Activated T-cell treated with anti-CD3 and anti-CD28 coated beads, Interleukin-2, amount 50 U/mL, for 24 hours (primary cell): Measurements from ENCODE around the gene SERPINC1.
"Not testable (repeated sequence)": the region's sequence is repeated elsewhere in the genome, so short reads cannot be mapped to it uniquely, and the experiment has no call there.

Experiments
- DNase-seq: peaks from one replicate; pipeline ENCODE4 v3.0.0-alpha.2; 2020
- H3K27ac Mint-ChIP-seq: 2 replicates; pipeline ENCODE4 v1.8.0; 2020; ENCODE audit warnings: mild to moderate bottlenecking, mixed read lengths
- H3K27me3 Mint-ChIP-seq: 2 replicates; pipeline ENCODE4 v1.8.0; 2020; ENCODE audit warnings: mixed read lengths
- H3K36me3 Mint-ChIP-seq: 2 replicates; pipeline ENCODE4 v1.8.0; 2020; ENCODE audit warnings: low read depth, mixed read lengths
- H3K4me1 Mint-ChIP-seq: 2 replicates; pipeline ENCODE4 v1.8.0; 2020; ENCODE audit warnings: low read depth, mixed read lengths
- H3K4me3 Mint-ChIP-seq: 2 replicates; pipeline ENCODE4 v1.8.0; 2020; ENCODE audit warnings: mild to moderate bottlenecking, moderate library complexity, mixed read lengths
- H3K9me3 Mint-ChIP-seq: 2 replicates; pipeline ENCODE4 v1.8.0; 2020; ENCODE audit warnings: mixed read lengths

The SERPINC1 gene

DNA sequence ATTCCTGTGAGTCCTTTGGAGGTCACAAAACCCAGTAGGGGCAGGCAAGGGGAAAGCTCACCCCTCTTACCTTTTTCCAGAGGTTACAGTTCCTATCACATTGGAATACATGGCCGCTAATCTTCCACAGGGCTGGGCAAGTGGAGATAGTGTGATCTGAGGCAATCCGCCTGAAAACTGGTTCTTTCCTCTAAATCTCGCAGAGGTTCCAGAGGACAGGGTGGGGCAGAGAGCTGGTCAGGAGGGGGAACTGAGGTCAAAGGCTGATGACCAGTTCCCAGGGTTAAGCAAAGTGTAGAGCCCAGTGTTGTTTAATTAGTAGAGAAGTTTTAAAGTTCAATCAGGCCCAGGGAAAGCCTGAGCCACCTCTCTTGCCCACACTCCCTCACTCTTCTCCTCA lies at the start of gene SERPINC1:
Gene SERPINC1 (minus strand): TSS at position 179 of the 400 bp plus-strand sequence. CDS start 68 bp downstream, at position 111.
- Mint-ChIP-seq H3K4me3 (no peak within 1 kb of the TSS), H3K36me3 (no peaks in the 10 kb centered on the region), H3K27ac (no peak within 1 kb of the TSS), H3K4me1 (no peaks in the 10 kb centered on the region), H3K27me3 (no peaks in the 10 kb centered on the region), H3K9me3 (no peaks in the 10 kb centered on the region)
- DNase-seq: no peak

DNA sequence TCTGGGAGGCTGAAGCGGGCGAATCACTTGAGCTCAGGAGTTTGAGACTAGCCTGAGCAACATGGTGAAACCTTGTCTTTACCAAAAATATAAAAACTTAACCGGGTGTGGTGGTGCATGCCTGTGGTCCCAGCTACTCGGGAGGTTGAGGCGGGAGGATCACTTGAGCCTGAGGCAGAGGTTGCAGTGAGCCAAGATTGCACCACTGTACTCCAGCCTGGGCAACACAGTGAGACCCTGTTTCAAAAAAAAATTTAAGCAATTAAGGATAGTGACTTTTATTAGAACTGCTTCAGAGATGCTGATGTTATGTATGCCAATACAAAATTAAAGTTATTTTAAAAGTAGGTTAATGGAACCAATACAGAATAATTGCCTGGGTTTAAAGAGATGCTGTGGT lies 48.8 kb upstream of the SERPINC1 start:
- not testable (repeated sequence) for H3K27ac Mint-ChIP-seq, H3K9me3 Mint-ChIP-seq, H3K4me3 Mint-ChIP-seq, H3K4me1 Mint-ChIP-seq, H3K27me3 Mint-ChIP-seq, DNase-seq
- H3K36me3 Mint-ChIP-seq: peaks cover 80% of the 10 kb centered on the region

DNA sequence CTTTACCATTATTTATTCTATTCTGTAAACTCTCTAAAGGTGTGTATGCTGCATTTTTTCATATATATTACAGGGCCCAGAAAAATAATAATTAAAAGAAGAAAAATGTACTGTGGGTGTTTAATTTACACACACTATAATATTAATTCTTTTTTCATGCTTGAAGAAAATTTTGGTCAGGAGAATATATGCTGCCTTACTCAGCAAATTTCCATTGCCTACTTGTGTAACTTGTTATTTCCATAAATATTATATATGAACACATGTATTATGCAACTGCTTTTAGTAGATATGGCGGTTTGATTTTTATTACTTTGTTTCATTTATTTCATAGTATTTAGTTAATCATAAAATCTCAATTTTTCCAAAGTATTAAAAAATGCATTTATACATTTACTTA lies 46.4 kb upstream of the SERPINC1 start:
- Mint-ChIP-seq H3K27me3 (no peaks in the 10 kb centered on the region), H3K4me1 (no peaks in the 10 kb centered on the region), H3K36me3 (peaks cover 86% of the 10 kb centered on the region), H3K9me3 (no peaks in the 10 kb centered on the region), H3K27ac (no peak overlapping the region), H3K4me3 (no peak overlapping the region)
- no peak for DNase-seq

DNA sequence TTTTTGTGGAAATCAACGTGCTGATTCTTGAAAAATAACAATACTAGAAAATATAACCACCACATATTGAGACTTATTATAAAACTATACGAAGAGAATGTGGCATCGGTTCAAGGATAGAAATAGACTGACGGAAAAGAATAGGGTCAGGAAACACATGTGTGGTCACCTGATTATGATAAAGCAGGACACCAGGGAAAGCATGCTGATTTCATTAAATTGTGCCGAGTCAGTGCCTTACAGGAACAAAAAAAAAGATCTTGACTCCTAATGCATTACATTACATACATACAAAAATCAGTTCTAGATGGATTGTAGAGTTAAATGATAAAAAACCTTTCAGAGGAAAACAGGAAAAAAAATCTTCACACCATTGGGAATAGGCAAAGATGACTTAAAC lies 43.5 kb upstream of the SERPINC1 start:
- no peak for DNase-seq
- Mint-ChIP-seq H3K4me3 (no peak overlapping the region), H3K27me3 (no peaks in the 10 kb centered on the region), H3K36me3 (peaks cover 79% of the 10 kb centered on the region), H3K4me1 (no peaks in the 10 kb centered on the region), H3K27ac (peak overlapping the region; percentile 69), H3K9me3 (no peaks in the 10 kb centered on the region)

DNA sequence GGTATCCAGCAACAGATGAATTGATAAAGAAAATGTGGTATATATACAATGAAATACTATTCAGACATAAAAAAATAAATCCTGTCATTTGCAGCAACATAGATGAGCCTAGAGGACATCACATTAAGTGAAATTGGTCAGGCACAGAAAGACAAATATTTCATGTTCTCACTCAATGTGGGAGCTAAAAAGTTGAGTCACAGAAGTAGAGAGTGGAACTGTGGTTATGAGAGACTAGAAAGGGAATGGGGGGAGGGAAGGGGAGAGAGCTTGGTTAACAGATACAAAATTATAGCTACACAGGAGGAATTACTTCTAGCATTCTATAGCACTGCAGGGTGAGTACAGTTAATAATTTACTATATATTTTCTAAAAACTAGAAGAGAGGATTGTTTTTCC lies 37.1 kb upstream of the SERPINC1 start:
- peaks cover 74% of the 10 kb centered on the region for H3K36me3 Mint-ChIP-seq
- H3K27me3 Mint-ChIP-seq: no peaks in the 10 kb centered on the region
- H3K9me3 Mint-ChIP-seq: no peaks in the 10 kb centered on the region
- DNase-seq: no peak
- H3K27ac Mint-ChIP-seq: peak overlapping the region; percentile 20
- H3K4me3 Mint-ChIP-seq: no peak overlapping the region
- H3K4me1 Mint-ChIP-seq: peaks cover 21% of the 10 kb centered on the region

DNA sequence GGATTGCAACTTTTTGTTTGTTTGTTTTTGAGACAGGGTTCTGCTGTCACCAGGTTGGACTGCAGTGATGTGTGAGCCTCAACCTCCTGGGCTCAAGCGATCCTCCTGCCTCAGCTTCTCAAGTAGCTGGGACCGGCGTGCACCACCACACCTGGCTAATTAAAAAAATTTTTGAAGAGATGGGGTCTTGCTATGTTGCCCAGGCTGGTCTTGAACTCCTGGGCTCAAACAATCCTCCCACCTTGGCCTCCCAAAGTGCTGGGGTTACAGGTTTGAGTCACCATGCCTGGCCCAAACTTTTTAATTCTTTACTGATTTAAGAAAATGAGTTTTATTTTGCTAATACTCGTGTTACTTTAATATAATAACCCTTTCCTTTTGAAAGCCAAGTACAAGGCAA lies 31.5 kb upstream of the SERPINC1 start:
- H3K4me1 Mint-ChIP-seq: peaks cover 16% of the 10 kb centered on the region
- no peaks in the 10 kb centered on the region for H3K9me3 Mint-ChIP-seq
- H3K27me3 Mint-ChIP-seq: no peaks in the 10 kb centered on the region
- H3K4me3 Mint-ChIP-seq: no peak overlapping the region
- peak overlapping the region; percentile 50 for H3K27ac Mint-ChIP-seq
- no peak for DNase-seq
- peaks cover 82% of the 10 kb centered on the region for H3K36me3 Mint-ChIP-seq

DNA sequence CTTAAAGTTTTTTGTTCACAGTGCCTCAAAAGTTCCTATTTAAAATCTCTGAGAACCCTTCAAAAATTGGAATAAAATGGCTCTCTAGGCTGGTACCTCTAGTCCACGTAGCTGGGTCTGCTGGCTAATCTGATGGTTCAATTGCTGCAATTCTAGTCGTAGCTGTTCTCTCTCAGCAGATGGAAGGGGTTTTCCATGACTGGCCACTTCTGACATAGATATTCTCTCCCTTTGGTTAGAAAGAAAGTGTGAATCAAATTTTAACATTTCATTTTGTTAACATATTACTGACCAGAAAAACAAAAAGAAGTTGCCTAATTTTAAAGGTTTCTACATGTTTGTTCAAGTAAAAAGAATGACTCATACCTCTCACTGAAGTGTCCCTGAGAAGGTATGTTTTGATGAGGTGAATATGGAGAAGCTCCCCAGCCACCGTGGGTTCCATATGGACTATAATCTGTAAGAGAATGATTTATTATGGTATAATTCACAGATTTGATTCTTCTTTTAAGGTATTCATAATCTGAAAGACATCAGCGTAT lies 29.3 kb upstream of the SERPINC1 start:
- Mint-ChIP-seq H3K36me3 (peaks cover 83% of the 10 kb centered on the region), H3K4me3 (no peak overlapping the region), H3K27ac (peak overlapping the region; percentile 51), H3K9me3 (no peaks in the 10 kb centered on the region), H3K27me3 (no peaks in the 10 kb centered on the region), H3K4me1 (peaks cover 3% of the 10 kb centered on the region)
- DNase-seq: no peak

DNA sequence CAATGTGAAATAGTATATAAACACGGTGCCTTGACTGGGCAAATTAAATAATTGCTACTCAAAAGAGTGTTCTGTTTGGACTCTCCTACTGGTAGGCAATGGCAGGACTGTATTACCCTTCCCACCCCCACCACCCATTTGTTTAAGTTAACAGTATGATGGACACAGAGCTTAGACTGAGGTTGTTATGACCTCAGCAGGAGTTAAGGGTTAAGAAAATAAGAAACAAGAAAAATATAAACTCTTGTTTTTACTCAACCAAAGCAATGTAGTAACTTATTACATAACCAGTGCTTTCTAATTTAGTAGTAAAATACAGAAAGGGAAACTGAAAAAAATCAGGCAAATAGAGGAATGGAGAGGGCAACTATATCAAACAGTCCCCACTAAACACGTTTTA lies 19.9 kb upstream of the SERPINC1 start:
- no peak overlapping the region for H3K4me3 Mint-ChIP-seq
- no peaks in the 10 kb centered on the region for H3K27me3 Mint-ChIP-seq
- H3K4me1 Mint-ChIP-seq: peaks cover 10% of the 10 kb centered on the region
- DNase-seq: no peak
- H3K9me3 Mint-ChIP-seq: no peaks in the 10 kb centered on the region
- H3K36me3 Mint-ChIP-seq: peaks cover 75% of the 10 kb centered on the region
- no peak overlapping the region for H3K27ac Mint-ChIP-seq

DNA sequence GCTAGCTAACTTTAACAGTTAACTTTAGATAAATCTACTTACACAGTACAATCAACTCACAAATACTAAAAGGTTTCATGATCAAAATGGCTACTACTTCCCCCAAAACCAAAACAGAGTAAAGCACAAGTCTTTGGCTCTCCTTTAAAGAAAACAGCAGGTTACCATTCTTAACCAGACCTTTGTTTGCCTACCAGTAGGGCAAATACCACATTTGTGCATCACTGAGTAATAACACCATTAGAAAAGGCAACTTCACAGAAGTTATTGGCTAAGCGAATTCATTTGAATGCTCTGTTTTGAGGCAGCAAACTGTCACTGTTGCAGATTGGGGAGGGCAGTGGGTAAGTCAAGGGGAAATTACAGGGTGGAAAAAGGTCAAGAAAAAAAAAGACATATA lies 17.3 kb upstream of the SERPINC1 start:
- H3K9me3 Mint-ChIP-seq: no peaks in the 10 kb centered on the region
- DNase-seq: no peak
- H3K27ac Mint-ChIP-seq: peak overlapping the region; percentile 36
- peaks cover 10% of the 10 kb centered on the region for H3K4me1 Mint-ChIP-seq
- peaks cover 72% of the 10 kb centered on the region for H3K36me3 Mint-ChIP-seq
- H3K4me3 Mint-ChIP-seq: no peak overlapping the region
- H3K27me3 Mint-ChIP-seq: no peaks in the 10 kb centered on the region

DNA sequence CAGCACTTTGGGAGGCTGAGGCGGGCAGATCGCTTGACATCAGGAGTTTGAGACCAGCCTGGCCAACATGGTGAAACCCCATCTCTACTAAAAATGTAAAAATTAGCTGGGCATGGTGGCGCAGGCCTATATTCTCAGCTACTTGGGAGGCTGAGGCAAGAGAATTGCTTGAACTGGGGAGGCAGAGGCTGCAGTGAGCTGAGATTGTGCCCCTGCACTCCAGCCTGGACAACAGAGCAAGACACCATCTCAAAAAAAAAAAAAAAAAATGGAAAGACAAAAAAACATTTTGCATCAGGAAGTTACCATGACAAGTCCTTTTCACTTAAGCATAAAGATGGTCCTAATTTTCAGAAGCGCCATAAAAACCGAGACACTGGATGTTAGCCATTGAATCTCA lies 13.4 kb upstream of the SERPINC1 start:
- not testable (repeated sequence) for H3K27me3 Mint-ChIP-seq, DNase-seq, H3K4me1 Mint-ChIP-seq, H3K9me3 Mint-ChIP-seq, H3K4me3 Mint-ChIP-seq, H3K27ac Mint-ChIP-seq
- peaks cover 40% of the 10 kb centered on the region for H3K36me3 Mint-ChIP-seq

DNA sequence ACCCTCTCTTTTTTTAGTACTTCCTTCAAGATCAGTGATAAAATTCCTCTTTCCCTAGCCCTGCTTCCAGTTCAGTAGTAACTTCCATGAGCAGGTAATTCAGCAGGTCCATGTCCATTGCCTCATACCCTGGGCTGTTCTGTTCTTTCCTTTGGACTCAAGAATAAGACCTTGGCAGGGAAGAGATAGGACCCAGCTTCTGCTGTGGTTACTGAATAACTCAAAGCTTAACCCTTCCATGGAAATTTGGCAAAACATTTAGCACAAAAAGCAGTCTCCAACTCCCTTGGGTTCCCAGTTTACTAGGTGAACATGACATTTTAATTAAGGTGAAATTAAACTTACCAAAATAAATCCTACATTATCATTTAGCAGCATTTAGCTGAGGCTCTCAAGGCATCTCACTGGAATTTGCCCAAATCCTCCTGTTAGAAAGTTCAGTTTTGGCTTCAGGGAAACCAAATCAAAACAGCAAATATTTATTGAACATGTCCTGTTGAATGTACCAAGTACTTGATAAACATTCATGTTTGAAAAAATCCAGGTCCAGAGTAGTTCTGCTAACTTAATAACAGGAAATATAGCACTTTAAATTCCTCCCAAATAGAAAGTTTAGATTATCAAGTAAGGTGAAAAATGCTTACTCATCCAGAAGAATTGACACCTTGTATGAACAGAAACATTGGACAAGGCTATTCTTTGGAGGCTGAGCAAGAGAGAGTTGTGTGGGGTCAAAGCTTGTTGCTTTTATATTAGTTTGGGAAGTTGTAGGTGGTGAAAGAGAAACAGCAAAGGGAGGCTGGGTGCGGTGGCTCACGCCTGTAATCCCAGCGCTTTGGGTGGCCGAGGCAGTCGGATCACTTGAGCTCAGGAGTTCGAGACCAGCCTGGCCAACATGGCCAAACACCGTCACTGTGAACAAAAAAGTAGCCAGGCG lies 8.4 kb upstream of the SERPINC1 start:
- H3K27me3 Mint-ChIP-seq: no peaks in the 10 kb centered on the region
- H3K4me3 Mint-ChIP-seq: no peak overlapping the region
- DNase-seq: no peak
- no peak overlapping the region for H3K27ac Mint-ChIP-seq
- H3K36me3 Mint-ChIP-seq: peaks cover 5% of the 10 kb centered on the region
- H3K9me3 Mint-ChIP-seq: no peaks in the 10 kb centered on the region
- no peaks in the 10 kb centered on the region for H3K4me1 Mint-ChIP-seq

DNA sequence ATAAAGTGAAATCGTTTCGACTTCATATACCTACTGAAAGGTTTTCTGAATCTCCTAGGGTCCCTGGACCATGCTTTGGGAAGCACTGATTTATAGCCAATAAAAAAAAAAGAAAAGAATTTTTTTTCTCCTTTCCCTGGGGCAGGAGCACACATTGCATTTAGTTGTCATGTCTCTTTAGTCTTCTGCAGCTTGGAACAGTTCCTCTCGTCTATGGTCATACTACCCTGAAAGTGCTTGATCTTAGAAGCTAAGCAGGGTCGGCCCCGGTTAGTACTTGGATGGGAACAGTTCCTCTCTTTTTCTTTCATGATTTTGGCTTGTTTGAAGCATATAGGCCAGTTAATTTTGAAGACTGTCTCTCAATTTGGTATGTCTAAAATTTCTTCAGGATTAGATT lies 3.7 kb upstream of the SERPINC1 start:
- no peaks in the 10 kb centered on the region for H3K36me3 Mint-ChIP-seq
- no peaks in the 10 kb centered on the region for H3K4me1 Mint-ChIP-seq
- no peak overlapping the region for H3K27ac Mint-ChIP-seq
- no peaks in the 10 kb centered on the region for H3K9me3 Mint-ChIP-seq
- DNase-seq: no peak
- H3K27me3 Mint-ChIP-seq: no peaks in the 10 kb centered on the region
- no peak overlapping the region for H3K4me3 Mint-ChIP-seq

DNA sequence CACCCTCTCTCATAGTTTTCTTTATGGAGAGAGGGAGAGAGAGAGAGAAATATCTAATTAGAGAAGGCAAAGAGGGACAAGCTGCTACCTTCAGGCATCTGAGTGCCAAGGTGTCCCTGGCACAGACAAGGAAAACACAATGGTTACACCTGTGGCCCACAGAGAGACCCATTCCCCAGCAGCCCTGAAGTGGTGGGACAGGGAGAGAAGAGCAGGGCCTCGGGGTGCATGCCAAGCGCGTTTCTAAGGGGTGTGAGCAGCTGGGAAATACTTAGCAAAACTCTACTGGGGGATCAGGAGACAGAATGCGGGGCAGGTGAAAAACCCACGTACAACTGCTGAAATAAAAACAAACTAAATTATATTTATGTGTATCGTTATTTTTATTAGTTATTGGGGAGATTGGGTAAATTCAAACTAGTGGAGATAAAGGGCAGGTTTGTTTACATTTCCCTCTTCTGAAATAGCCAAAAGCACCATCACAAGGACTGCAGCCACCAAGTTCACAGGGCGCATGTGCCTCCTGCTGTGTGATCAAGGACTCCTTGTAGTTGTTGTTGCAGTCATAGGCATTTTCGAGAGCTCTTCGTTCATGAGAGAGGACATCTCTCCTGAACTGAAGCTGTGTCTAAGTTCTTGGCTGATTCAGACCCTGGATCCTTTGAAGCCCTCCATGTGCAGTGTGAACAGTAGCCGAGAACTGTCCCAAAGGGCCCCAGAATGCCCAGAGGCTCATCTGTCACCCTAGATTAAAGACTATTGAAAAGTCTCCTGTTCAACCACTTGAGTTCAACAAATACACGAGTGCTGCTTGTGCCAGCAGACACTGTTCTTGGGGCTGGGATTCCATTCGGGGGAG lies 737 bp upstream of the SERPINC1 start:
- Mint-ChIP-seq H3K9me3 (no peaks in the 10 kb centered on the region), H3K4me3 (no peak overlapping the region), H3K27ac (no peak overlapping the region), H3K36me3 (no peaks in the 10 kb centered on the region), H3K4me1 (no peaks in the 10 kb centered on the region), H3K27me3 (no peaks in the 10 kb centered on the region)
- no peak for DNase-seq

DNA sequence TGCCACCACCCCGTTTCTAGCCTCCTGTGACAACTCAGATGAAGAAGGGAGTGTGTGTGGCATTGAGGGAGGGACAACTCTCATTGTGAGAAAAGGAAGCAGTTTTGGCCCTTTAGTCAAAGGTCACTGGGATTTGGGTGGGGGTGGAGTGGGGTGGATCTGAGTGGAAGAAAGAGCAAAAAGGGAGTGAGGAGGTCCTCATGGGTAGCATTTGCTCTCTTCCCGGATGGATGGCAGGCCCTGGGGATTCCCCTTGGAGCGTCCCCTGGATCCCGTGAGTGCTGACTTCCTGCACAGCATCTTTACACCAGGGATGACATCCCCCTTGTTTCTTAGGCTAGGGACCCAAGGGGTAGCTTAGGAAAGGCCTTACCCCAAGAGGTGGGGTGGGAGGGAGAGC lies 460 bp downstream of the SERPINC1 start:
- Mint-ChIP-seq H3K4me1 (no peaks in the 10 kb centered on the region), H3K27me3 (no peaks in the 10 kb centered on the region), H3K36me3 (no peaks in the 10 kb centered on the region), H3K4me3 (no peak overlapping the region), H3K9me3 (no peaks in the 10 kb centered on the region), H3K27ac (no peak overlapping the region)
- no peak for DNase-seq

DNA sequence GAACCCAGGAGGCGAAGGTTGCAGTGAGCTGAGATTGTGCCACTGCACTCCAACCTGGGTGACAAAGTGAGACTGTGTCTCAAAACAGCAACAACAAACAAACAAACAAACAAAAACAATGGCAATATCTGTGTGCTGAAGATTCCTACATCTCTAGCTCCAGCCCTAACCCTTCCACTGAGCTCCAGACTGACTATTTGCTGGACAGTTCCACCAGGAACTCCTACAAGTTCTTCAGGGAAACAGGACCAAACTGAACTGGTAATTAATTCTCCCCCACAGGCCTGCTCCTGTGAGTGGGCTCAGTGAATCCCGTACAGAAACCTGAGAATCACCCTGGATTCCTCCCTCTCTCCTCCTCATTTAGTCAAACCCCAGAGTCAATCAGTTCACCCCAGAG lies 1.5 kb downstream of the SERPINC1 start:
- H3K9me3 Mint-ChIP-seq: no peaks in the 10 kb centered on the region

More for the DNA sequence above, 1.5 kb downstream of the SERPINC1 start:
- Mint-ChIP-seq H3K27me3 (no peaks in the 10 kb centered on the region), H3K4me3 (no peak overlapping the region), H3K27ac (no peak overlapping the region), H3K4me1 (no peaks in the 10 kb centered on the region), H3K36me3 (no peaks in the 10 kb centered on the region)
- no peak for DNase-seq
